ENCODE results near the gene MICU2. TPM values are rescaled to one million over a fixed set of nuclear protein-coding genes. Genes with fewer than 3 reads are reported as not detected.

The MICU2 gene
- total RNA-seq, 3 donors from 2014 or later, result 34.4 to 47.5 (median 47.2) TPM

- ATAC-seq (no peak), DNase-seq (no peak)
- intact Hi-C loops (cut with DNase I, micrococcal nuclease), result no loop called here
- no peaks in the 10 kb centered on the region for H3K9me3 ChIP-seq
- peaks cover 4% of the 10 kb centered on the region for H3K4me1 ChIP-seq (ENCODE audit: low read depth)
- H3K4me3 ChIP-seq, result no peak overlapping the region
- no peaks in the 10 kb centered on the region for H3K36me3 ChIP-seq (ENCODE audit: low read depth)
- TF ChIP-seq, protein P1, sequence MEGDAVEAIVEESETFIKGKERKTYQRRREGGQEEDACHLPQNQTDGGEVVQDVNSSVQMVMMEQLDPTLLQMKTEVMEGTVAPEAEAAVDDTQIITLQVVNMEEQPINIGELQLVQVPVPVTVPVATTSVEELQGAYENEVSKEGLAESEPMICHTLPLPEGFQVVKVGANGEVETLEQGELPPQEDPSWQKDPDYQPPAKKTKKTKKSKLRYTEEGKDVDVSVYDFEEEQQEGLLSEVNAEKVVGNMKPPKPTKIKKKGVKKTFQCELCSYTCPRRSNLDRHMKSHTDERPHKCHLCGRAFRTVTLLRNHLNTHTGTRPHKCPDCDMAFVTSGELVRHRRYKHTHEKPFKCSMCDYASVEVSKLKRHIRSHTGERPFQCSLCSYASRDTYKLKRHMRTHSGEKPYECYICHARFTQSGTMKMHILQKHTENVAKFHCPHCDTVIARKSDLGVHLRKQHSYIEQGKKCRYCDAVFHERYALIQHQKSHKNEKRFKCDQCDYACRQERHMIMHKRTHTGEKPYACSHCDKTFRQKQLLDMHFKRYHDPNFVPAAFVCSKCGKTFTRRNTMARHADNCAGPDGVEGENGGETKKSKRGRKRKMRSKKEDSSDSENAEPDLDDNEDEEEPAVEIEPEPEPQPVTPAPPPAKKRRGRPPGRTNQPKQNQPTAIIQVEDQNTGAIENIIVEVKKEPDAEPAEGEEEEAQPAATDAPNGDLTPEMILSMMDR (IDR thresholded peaks at IDR 0.05), result no peak
These were observed 7.4 kb upstream of the MICU2 start for GRCh38 chr13:21611385-21611784.

DNA sequence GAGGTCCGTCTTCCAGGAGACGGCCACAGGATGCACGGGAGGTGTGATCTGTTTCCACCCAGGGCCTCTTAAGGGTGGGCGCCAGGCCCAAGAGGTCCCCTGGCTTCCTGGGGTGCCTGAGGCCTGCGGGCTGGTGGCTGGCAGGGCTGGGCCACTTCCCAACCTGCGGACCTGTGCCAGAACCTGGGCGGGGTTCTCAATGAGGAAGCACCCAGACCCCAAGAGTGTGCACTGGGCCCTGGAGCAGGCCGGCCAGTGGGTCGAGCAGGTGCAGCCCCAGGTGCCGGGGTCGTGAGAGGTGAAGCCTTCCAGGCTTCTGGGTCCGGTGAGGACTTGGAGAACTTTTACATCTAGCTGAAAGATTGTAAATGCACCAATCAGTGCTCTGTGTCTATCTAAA lies 6.7 kb upstream of the MICU2 start:
- intact Hi-C loops (cut with DNase I, micrococcal nuclease), result no loop called here
- H3K9me3 ChIP-seq, result no peaks in the 10 kb centered on the region
- H3K4me1 ChIP-seq (ENCODE audit: low read depth), result no peaks in the 10 kb centered on the region
- H3K36me3 ChIP-seq (ENCODE audit: low read depth), result no peaks in the 10 kb centered on the region
- TF ChIP-seq, protein P1 (IDR thresholded peaks at IDR 0.05), result no peak
- no peak overlapping the region for H3K4me3 ChIP-seq
- ATAC-seq (no peak), DNase-seq (no peak)

GRCh38 chr13:21608961-21609360 lies 5.0 kb upstream of the MICU2 start:
- Histone ChIP-seq H3K4me1 (ENCODE audit: low read depth) (peaks cover 2% of the 10 kb centered on the region), H3K36me3 (ENCODE audit: low read depth) (no peaks in the 10 kb centered on the region), H3K4me3 (no peak overlapping the region), H3K9me3 (no peaks in the 10 kb centered on the region)
- ATAC-seq (no peak), DNase-seq (no peak)
- TF ChIP-seq, protein P1 (IDR thresholded peaks at IDR 0.05), result no peak
- intact Hi-C loops (cut with DNase I, micrococcal nuclease), result no loop called here

GRCh38 chr13:21606796-21607195 lies 2.8 kb upstream of the MICU2 start:
- no peak overlapping the region for H3K4me3 ChIP-seq
- DNase-seq (no peak), ATAC-seq (no peak)
- H3K4me1 ChIP-seq (ENCODE audit: low read depth), result peaks cover 11% of the 10 kb centered on the region
- H3K36me3 ChIP-seq (ENCODE audit: low read depth), result no peaks in the 10 kb centered on the region
- no peaks in the 10 kb centered on the region for H3K9me3 ChIP-seq
- intact Hi-C loops (cut with DNase I, micrococcal nuclease), result no loop called here
- TF ChIP-seq, protein P1 (IDR thresholded peaks at IDR 0.05), result no peak

GRCh38 chr13:21606251-21606650 lies 2.3 kb upstream of the MICU2 start:
- intact Hi-C loops (cut with DNase I, micrococcal nuclease), result no loop called here
- no peak overlapping the region for H3K4me3 ChIP-seq
- peaks cover 11% of the 10 kb centered on the region for H3K4me1 ChIP-seq (ENCODE audit: low read depth)

More at GRCh38 chr13:21606251-21606650, 2.3 kb upstream of the MICU2 start:
- ATAC-seq (no peak), DNase-seq (no peak)
- H3K9me3 ChIP-seq, result no peaks in the 10 kb centered on the region
- TF ChIP-seq, protein P1 (IDR thresholded peaks at IDR 0.05), result no peak
- H3K36me3 ChIP-seq (ENCODE audit: low read depth), result no peaks in the 10 kb centered on the region

All from mucosa of descending colon (tissue), 3 donors.